ENCODE measurements around the gene FRMD6.

The FRMD6 gene

GRCh38 chr14:51780006-51780692, 128.4 kb downstream of the FRMD6 start:
- peak; percentile 61 for DNase-seq (ENCODE audit: low read depth)

Measured in stimulated activated CD8-positive, alpha-beta memory T cell treated with anti-CD3 and anti-CD28 coated beads, Interleukin-12 subunit alpha, Interleukin-12 subunit beta, amount 100 ng/mL, for 1 hour (primary cell).